Astrocyte (in vitro differentiated cells and primary cell): Measurements from ENCODE around the gene SMDT1. TPM values are rescaled to one million over a fixed set of nuclear protein-coding genes. Genes with fewer than 3 reads are reported as not detected.
"Not testable (repeated sequence)": the region's sequence is repeated elsewhere in the genome, so short reads cannot be mapped to it uniquely, and the experiment has no call there.

Source experiments
- DNase-seq: peaks from one replicate; pipeline ENCODE4 v3.0.0-alpha.2; 2010; ENCODE audit warnings: low read depth
- FAIRE-seq: peaks from 2 replicates; lab custom pipeline; 2011; peaks lifted over from hg19 to GRCh38; lab: Jason Lieb, UNC
- H2AFZ ChIP-seq: 2 replicates; pipeline ENCODE4 v1.6.0; 2012; ENCODE audit warnings: low read depth, low read length, inconsistent platforms
- H3K27ac ChIP-seq: 2 replicates; pipeline ENCODE4 v1.5.1; 2011; ENCODE audit warnings: low read depth, low read length, inconsistent platforms
- H3K27me3 ChIP-seq: 2 replicates; pipeline ENCODE4 v1.6.0; 2011; ENCODE audit warnings: low read length, inconsistent platforms; ENCODE audit not compliant: insufficient read depth
- H3K36me3 ChIP-seq: 2 replicates; pipeline ENCODE4 v1.5.1; 2011; ENCODE audit warnings: low read length, inconsistent platforms; ENCODE audit not compliant: insufficient read depth
- H3K4me1 ChIP-seq: 2 replicates; pipeline ENCODE4 v1.5.1; 2011; ENCODE audit warnings: low read length, inconsistent platforms; ENCODE audit not compliant: insufficient read depth
- H3K4me2 ChIP-seq: 2 replicates; pipeline ENCODE4 v1.6.0; 2012; ENCODE audit warnings: low read length, inconsistent platforms
- H3K4me3 ChIP-seq: 2 replicates; pipeline ENCODE4 v1.5.1; 2011; ENCODE audit warnings: low read depth, mild to moderate bottlenecking, low read length, inconsistent platforms; ENCODE audit not compliant: insufficient read depth
- H3K79me2 ChIP-seq: 2 replicates; pipeline ENCODE4 v1.6.0; 2012; ENCODE audit warnings: mild to moderate bottlenecking, low read length, inconsistent platforms; ENCODE audit not compliant: insufficient read depth
- H3K9ac ChIP-seq: 2 replicates; pipeline ENCODE4 v1.6.0; 2012; ENCODE audit warnings: mild to moderate bottlenecking, low read length, inconsistent platforms
- H3K9me3 ChIP-seq: 2 replicates; pipeline ENCODE4 v1.5.1; 2012; ENCODE audit warnings: low read depth, mild to moderate bottlenecking, low read length, inconsistent platforms; ENCODE audit not compliant: insufficient read depth
- H4K20me1 ChIP-seq: 2 replicates; pipeline ENCODE4 v1.6.0; 2012; ENCODE audit warnings: low read length, inconsistent platforms; ENCODE audit not compliant: insufficient read depth
- H3K27ac Mint-ChIP-seq: one replicate; pipeline ENCODE4 v1.8.0; 2021; ENCODE audit warnings: mild to moderate bottlenecking, mixed read lengths; ENCODE audit not compliant: unreplicated experiment
- H3K27me3 Mint-ChIP-seq: one replicate; pipeline ENCODE4 v1.8.0; 2021; ENCODE audit warnings: low read depth, mixed read lengths; ENCODE audit not compliant: unreplicated experiment
- H3K36me3 Mint-ChIP-seq: one replicate; pipeline ENCODE4 v1.8.0; 2021; ENCODE audit warnings: low read depth, mixed read lengths; ENCODE audit not compliant: unreplicated experiment
- H3K4me1 Mint-ChIP-seq: one replicate; pipeline ENCODE4 v1.8.0; 2021; ENCODE audit warnings: low read depth, mixed read lengths; ENCODE audit not compliant: unreplicated experiment
- H3K4me3 Mint-ChIP-seq: one replicate; pipeline ENCODE4 v1.8.0; 2021; ENCODE audit warnings: mild to moderate bottlenecking, moderate library complexity, mixed read lengths; ENCODE audit not compliant: unreplicated experiment
- H3K9me3 Mint-ChIP-seq: one replicate; pipeline ENCODE4 v1.8.0; 2021; ENCODE audit warnings: mild to moderate bottlenecking, mixed read lengths; ENCODE audit not compliant: unreplicated experiment
- EZH2 ChIP-seq: IDR thresholded peaks from 2 replicates; pipeline ENCODE4 v1.6.1; 2012; ENCODE audit warnings: mild to moderate bottlenecking, low read length, inconsistent platforms; ENCODE audit not compliant: insufficient read depth
- total RNA-seq: library from RNA; stranded (reverse); gene quantifications from 2 replicates; pipeline ENCODE4 v1.2.1, GENCODE V29; 2021
- TF ChIP-seq, protein P1 (sequence below): IDR thresholded peaks from 2 replicates; pipeline ENCODE4 v1.5.1; 2011; ENCODE audit warnings: low read depth, mild to moderate bottlenecking, inconsistent platforms, low read length, moderate library complexity; ENCODE audit not compliant: insufficient read depth

Gene SMDT1
- total RNA-seq, 1 donor from 2014 or later, result 31.1 TPM

DNA sequence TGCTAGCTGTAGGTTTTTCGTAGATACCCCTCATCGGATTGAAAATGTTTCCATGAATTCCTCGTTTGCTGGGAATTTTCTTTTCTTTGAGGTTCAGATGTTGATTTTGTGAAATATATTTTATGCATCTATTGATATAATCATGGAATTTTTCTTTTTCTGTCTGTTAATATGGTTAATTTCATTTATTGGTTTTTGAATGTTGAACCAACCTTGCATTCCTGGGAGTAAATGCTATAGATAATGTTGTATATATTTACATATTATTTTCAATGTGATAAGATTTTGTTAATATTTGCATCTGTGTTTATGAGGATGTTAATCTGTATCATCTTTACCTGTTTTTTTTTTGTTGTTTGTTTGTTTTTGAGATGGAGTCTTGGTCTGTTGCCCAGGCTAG is 21.7 kb downstream of the SMDT1 start:
- no peak overlapping the region for H3K4me2 ChIP-seq
- peaks cover 15% of the 10 kb centered on the region for H3K36me3 Mint-ChIP-seq

DNA sequence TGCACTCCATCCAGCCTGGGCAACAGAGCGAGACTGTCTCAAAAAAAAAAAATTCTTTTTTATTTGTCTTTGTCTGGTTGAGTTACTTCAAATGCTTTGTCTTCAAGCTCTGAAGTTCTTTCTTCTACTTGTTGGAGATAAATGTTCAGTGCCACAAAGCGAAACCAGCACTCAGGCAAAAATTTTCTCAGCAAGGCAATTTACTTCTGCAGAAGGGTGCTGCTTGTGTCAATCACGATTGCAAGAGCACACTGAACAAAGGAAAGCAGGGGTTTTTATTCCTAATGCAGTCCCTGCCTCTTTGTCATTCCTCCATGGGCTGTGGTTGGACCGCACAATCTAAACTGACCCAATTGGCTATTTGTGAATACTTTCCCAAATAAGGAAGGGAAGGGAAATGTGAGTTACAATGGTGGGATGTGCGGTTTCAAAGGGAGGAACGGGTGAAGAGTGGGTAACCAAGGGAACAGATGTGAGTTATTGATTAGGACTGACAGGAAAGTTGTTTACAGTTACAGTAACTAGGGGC is 24.9 kb downstream of the SMDT1 start:
- H3K27me3 ChIP-seq, H3K27ac ChIP-seq, H3K36me3 ChIP-seq, H3K4me1 Mint-ChIP-seq, H3K79me2 ChIP-seq, H3K4me2 ChIP-seq, H3K4me3 Mint-ChIP-seq, H4K20me1 ChIP-seq, H2AFZ ChIP-seq, DNase-seq, H3K9ac ChIP-seq, H3K9me3 ChIP-seq, H3K4me3 ChIP-seq, H3K27ac Mint-ChIP-seq, FAIRE-seq, H3K4me1 ChIP-seq: not testable (repeated sequence)
- peaks cover 34% of the 10 kb centered on the region for H3K9me3 Mint-ChIP-seq
- peaks cover 20% of the 10 kb centered on the region for H3K36me3 Mint-ChIP-seq
- peaks cover 10% of the 10 kb centered on the region for H3K27me3 Mint-ChIP-seq

More for the DNA sequence above, 21.7 kb downstream of the SMDT1 start:
- Mint-ChIP-seq H3K9me3 (peaks cover 27% of the 10 kb centered on the region), H3K4me1 (no peaks in the 10 kb centered on the region), H3K27me3 (peaks cover 3% of the 10 kb centered on the region), H3K4me3 (no peak overlapping the region), H3K27ac (no peak overlapping the region)
- no peaks in the 10 kb centered on the region for H3K79me2 ChIP-seq
- H3K4me3 ChIP-seq, result no peak overlapping the region
- no peak for DNase-seq
- H3K27ac ChIP-seq, result no peak overlapping the region
- no peak overlapping the region for H3K9ac ChIP-seq
- H3K4me1 ChIP-seq, result no peaks in the 10 kb centered on the region
- FAIRE-seq, result no peak
- no peaks in the 10 kb centered on the region for H3K36me3 ChIP-seq
- no peak for TF ChIP-seq EZH2
- TF ChIP-seq, protein P1, sequence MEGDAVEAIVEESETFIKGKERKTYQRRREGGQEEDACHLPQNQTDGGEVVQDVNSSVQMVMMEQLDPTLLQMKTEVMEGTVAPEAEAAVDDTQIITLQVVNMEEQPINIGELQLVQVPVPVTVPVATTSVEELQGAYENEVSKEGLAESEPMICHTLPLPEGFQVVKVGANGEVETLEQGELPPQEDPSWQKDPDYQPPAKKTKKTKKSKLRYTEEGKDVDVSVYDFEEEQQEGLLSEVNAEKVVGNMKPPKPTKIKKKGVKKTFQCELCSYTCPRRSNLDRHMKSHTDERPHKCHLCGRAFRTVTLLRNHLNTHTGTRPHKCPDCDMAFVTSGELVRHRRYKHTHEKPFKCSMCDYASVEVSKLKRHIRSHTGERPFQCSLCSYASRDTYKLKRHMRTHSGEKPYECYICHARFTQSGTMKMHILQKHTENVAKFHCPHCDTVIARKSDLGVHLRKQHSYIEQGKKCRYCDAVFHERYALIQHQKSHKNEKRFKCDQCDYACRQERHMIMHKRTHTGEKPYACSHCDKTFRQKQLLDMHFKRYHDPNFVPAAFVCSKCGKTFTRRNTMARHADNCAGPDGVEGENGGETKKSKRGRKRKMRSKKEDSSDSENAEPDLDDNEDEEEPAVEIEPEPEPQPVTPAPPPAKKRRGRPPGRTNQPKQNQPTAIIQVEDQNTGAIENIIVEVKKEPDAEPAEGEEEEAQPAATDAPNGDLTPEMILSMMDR, result no peak
- H3K9me3 ChIP-seq, result peaks cover 9% of the 10 kb centered on the region
- H2AFZ ChIP-seq, result no peak overlapping the region
- no peaks in the 10 kb centered on the region for H4K20me1 ChIP-seq
- H3K27me3 ChIP-seq, result no peaks in the 10 kb centered on the region

DNA sequence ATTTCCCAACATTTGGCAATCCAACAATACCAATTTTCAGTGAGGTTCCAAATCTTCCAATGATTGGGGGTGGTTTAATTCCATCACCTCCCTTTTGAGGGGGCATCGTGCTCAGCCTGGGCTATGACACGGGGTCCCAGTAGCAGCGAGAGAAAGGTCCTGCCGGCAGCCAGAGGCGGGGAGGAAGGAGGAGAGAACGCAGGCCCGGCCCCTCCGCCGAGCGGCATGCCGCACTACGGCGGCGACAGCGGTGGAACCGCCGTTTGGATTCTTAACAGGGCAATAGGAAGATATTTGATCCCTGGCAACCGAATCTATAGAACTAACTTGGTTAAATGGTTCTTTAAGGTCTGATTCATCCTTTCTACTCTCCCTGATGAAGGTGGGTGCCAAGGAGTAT is 29.3 kb downstream of the SMDT1 start:
- TF ChIP-seq, protein P1, result no peak
- no peak for TF ChIP-seq EZH2
- Mint-ChIP-seq H3K4me3 (no peak overlapping the region), H3K27ac (no peak overlapping the region)

More for the DNA sequence above, 29.3 kb downstream of the SMDT1 start:
- H3K4me2 ChIP-seq, result no peak overlapping the region
- no peaks in the 10 kb centered on the region for H4K20me1 ChIP-seq
- no peaks in the 10 kb centered on the region for H3K27me3 ChIP-seq
- peaks cover 6% of the 10 kb centered on the region for H3K9me3 ChIP-seq
- H3K4me1 Mint-ChIP-seq, result no peaks in the 10 kb centered on the region
- no peaks in the 10 kb centered on the region for H3K79me2 ChIP-seq
- H3K36me3 ChIP-seq, result no peaks in the 10 kb centered on the region
- no peak overlapping the region for H3K4me3 ChIP-seq
- FAIRE-seq (no peak), DNase-seq (no peak)
- H3K27me3 Mint-ChIP-seq, result peaks cover 23% of the 10 kb centered on the region
- no peak overlapping the region for H2AFZ ChIP-seq
- no peak overlapping the region for H3K9ac ChIP-seq
- peaks cover 26% of the 10 kb centered on the region for H3K9me3 Mint-ChIP-seq
- H3K27ac ChIP-seq, result no peak overlapping the region
- H3K4me1 ChIP-seq, result no peaks in the 10 kb centered on the region
- peaks cover 12% of the 10 kb centered on the region for H3K36me3 Mint-ChIP-seq
